Epithelial cell of esophagus (primary cell): ENCODE data around the gene MCTP1.

Experiments used
- DNase-seq: peaks from one replicate; pipeline ENCODE4 v3.0.0; 2010; ENCODE audit warnings: low read depth
- H3K4me3 ChIP-seq: 2 replicates; pipeline ENCODE4 v1.5.1; 2011; ENCODE audit warnings: mild to moderate bottlenecking, low read length, control low read depth
- TF ChIP-seq, protein P1 (sequence below): IDR thresholded peaks from 2 replicates; pipeline ENCODE4 v1.5.1; 2011; ENCODE audit warnings: low read depth, mild to moderate bottlenecking, low read length, control low read depth, inconsistent platforms; ENCODE audit not compliant: insufficient read depth; ENCODE audit errors: missing control alignments

MCTP1 gene

DNA sequence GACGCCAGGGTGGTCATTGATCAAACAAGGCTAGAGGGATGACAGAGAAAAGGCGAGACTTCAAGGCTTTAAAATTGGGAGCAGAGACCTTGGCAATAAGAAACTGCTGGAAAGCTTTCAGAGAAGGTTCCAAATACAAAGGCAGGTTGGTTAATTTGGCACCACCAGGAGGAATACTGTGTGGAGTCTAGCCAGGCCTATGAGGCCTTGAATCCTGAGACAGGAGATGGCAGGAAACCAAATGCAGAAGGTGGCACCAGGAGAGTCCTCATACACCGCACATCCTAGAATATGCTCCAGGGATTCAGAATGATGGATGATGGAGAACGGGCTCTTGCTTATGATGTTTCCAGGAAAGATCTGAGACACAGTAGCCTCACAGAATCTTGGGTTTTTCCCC, 90.0 kb downstream of the MCTP1 start:
- DNase-seq = no peak
- H3K4me3 ChIP-seq = no peak overlapping the region
- TF ChIP-seq, protein P1, sequence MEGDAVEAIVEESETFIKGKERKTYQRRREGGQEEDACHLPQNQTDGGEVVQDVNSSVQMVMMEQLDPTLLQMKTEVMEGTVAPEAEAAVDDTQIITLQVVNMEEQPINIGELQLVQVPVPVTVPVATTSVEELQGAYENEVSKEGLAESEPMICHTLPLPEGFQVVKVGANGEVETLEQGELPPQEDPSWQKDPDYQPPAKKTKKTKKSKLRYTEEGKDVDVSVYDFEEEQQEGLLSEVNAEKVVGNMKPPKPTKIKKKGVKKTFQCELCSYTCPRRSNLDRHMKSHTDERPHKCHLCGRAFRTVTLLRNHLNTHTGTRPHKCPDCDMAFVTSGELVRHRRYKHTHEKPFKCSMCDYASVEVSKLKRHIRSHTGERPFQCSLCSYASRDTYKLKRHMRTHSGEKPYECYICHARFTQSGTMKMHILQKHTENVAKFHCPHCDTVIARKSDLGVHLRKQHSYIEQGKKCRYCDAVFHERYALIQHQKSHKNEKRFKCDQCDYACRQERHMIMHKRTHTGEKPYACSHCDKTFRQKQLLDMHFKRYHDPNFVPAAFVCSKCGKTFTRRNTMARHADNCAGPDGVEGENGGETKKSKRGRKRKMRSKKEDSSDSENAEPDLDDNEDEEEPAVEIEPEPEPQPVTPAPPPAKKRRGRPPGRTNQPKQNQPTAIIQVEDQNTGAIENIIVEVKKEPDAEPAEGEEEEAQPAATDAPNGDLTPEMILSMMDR = no peak

DNA sequence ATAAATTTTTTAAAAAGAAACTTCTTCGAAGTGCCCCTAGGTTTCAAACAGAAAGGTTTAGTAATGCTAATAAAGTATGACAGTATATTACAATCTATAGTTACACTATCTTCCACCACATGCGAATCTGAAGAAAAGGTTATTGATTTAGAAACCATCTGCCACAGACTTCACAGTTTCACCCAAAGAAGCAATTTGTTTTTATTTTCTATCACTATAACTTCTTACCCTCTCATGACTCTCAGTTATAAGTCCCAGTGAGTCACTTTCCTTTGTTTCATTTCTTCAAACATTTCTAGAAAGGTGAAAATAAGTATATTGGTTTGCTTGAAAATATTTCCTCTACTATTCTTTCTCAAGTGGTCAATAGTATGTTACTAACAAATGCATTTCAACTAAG, 93.6 kb downstream of the MCTP1 start:
- DNase-seq = no peak
- H3K4me3 ChIP-seq = no peak overlapping the region
- TF ChIP-seq, protein P1 = no peak

DNA sequence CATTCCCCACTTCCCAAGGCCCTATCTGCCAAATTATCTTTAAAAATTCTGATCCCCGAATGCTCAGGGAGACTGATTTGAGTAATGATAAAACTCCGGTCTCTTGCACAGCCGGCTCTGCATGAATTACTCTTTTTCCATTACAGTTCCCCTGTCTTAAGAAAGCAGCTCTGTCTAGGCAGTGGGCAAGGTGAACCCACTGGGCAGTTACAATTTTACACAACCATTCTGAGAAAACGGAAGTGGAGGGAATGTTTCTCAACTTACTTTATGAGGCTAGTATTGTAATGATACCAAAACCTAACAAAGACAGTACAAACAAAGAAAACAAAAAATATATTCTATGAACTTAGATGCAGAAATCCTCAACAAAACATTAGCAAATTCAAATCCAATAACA, 100.0 kb downstream of the MCTP1 start:
- no peak for DNase-seq
- TF ChIP-seq, protein P1 = no peak
- no peak overlapping the region for H3K4me3 ChIP-seq

DNA sequence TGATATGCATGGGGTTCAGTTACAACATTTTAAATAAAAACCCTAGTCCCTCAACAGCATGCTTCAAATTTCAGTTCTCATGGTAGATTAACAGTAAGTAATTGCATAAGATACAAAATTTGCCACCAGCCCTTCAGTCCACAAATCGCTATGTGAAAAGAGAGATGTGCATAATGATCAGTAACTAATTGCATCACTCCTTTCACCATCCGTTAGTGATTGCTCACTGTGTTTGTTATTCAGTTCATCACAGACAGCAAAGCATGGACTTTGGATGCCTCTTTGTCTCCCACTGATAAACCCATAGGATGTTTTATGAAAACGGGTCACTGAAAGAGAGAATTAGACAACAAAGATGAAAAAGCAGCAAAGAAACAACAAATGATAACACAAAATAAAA, 103.2 kb downstream of the MCTP1 start:
- no peak for DNase-seq
- TF ChIP-seq, protein P1 = no peak
- no peak overlapping the region for H3K4me3 ChIP-seq

DNA sequence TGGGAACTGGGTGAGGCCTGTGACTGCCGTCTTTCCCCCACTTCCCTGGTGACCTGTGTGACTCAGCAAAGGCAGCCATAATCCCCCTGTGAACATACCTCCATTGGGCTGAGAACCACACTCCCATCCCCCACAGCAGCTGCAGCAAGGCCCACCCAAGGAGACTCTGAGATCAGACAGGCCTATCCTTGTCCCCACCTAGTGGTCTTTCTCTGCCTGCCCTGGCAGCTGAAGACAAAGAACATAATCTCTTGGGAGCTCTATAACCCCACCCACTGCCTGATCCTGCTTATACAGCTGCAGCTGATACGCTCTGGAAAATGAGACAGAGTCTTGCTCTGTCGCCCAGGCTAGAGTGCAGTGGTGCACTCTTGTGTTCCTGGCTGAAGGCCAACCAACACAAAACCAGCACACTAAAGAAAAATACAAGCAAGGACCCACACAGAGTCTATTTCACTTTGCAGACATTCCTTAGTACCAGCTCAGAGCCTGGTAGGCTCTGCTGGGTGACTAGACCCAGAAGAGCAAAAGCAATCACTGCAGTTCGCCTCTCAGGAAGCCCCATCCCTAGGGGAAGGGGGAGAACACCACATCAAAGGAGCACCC, 106.7 kb downstream of the MCTP1 start:
- DNase-seq = no peak
- H3K4me3 ChIP-seq = no peak overlapping the region
- TF ChIP-seq, protein P1 = no peak

DNA sequence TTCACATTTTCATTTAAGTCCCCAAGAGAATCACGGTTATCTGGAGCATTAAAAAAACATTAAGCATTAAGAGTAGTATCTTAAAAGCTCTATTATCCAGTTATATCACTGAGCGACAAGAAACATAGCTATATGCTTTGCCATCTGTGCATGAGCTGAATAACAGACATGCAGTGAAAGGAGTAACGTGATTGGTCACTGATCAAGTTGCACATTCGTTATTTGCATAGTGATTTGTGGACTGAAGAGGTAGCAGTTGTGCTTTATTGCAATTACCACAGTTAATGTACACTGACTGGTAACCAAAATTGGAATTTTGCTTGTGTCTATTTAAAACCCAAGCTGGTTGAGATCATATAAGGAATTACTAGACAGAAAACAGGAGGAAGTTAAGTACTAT, 107.4 kb downstream of the MCTP1 start:
- TF ChIP-seq, protein P1 = no peak
- no peak for DNase-seq
- H3K4me3 ChIP-seq = no peak overlapping the region

DNA sequence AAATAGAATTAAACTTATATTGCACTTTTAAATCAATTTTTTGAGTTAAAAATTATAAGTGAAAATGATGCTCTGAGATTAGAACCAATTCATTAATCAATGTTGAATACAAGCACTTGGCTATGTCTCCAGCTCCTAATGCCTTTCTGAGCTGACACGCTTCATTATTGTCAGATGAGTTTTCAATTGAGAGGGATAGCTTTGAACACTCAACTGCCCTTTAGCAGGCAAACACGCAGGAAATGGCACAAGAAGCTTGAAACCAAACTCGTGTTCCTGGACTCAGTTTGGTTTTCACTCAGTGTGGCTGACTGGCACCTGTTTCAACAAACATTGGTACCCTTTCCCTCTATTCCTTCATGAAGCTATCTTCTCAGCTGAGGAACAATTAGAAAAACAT, 109.8 kb downstream of the MCTP1 start:
- TF ChIP-seq, protein P1 = no peak
- no peak overlapping the region for H3K4me3 ChIP-seq
- no peak for DNase-seq
